A673 (cell line): ENCODE data around the gene BBS12.

ENCODE experiments used
- EZH2 ChIP-seq: fragments of 200-600 bp; sonication (generic); IDR thresholded peaks from 2 replicates; pipeline ENCODE4 v1.6.1; 2017; ENCODE audit warnings: borderline replicate concordance, low read depth, mild to moderate bottlenecking, mixed read lengths, antibody characterized with exemption, low read length; ENCODE audit not compliant: poor library complexity, severe bottlenecking
- TF ChIP-seq, protein P1 (sequence below): fragments of 300-800, 200-600 bp; sonication (generic); conservative IDR thresholded peaks from 2 replicates; pipeline ENCODE4 v1.5.1; 2017; ENCODE audit warnings: low read depth, mild to moderate bottlenecking, antibody characterized with exemption, low read length, moderate library complexity, mixed read lengths

DNA sequence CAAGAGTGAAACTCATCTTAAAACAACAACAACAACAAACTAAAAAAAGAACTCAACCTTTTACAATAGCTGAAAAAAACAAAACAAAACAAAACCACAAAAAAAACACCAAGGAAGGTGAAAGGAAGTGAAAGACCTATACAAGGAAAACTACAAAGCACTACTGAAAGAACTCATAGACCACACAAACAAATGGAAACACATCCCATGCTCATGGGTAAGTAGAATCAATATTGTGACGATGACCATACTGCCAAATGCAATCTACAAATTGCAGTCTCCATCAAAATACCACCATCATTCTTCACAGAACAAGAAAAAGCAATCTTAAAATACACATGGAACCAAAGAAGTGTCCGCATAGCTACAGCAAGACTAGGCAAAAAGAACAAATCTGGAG lies 52.6 kb downstream of the BBS12 start:
- TF ChIP-seq, protein P1, sequence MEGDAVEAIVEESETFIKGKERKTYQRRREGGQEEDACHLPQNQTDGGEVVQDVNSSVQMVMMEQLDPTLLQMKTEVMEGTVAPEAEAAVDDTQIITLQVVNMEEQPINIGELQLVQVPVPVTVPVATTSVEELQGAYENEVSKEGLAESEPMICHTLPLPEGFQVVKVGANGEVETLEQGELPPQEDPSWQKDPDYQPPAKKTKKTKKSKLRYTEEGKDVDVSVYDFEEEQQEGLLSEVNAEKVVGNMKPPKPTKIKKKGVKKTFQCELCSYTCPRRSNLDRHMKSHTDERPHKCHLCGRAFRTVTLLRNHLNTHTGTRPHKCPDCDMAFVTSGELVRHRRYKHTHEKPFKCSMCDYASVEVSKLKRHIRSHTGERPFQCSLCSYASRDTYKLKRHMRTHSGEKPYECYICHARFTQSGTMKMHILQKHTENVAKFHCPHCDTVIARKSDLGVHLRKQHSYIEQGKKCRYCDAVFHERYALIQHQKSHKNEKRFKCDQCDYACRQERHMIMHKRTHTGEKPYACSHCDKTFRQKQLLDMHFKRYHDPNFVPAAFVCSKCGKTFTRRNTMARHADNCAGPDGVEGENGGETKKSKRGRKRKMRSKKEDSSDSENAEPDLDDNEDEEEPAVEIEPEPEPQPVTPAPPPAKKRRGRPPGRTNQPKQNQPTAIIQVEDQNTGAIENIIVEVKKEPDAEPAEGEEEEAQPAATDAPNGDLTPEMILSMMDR, result no peak
- TF ChIP-seq EZH2, result no peak
